GDM1 (cell line): ENCODE results near the gene ZMAT5.

Experiments used
- DNase-seq: peaks from one replicate; lab custom pipeline; 2025; lab: John Stamatoyannopoulos, UW

Gene ZMAT5

DNA sequence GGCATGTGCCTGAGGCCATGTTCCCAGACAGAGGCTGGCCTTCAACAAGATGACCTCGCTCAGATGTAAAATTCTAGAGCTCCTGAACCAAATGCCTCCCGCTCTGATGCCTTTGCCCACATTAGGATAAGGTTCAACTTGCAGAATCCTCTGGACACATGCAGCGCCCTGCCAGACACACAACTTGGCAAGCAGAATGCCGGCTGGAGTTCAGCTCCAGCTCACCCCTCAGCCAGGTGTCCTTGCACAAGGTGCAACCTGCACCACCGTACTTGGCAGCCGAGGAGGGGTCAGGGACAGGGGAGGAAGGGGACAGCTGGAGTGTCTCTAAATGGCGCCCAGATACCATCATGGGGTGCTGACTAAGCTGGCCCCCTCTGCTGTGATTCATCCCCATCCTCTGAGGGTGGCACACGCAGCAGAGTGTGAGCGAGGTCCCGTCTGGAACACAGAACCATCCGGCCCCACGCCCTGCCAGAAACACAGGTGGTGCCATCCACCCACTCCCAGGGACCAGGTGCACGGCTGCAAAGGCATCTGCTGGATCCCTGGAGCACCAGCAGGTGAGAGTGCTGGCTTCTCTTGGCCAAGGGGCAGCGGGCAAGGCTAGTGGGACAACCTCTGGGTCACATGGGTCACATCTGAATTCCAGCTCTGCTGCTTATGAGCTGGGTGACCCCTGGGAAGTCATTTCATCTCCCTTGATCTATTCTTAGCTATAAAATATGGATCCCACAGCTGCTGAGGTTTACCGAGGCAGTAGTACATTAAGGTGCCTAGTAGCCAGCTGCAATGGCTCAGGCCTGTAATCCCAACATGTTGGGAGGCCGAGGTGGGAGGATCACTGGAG is 12.8 kb downstream of the ZMAT5 start:
- DNase-seq, result no peak

GRCh38 chr22:29751669-29752068 is 15.1 kb downstream of the ZMAT5 start:
- no peak for DNase-seq

DNA sequence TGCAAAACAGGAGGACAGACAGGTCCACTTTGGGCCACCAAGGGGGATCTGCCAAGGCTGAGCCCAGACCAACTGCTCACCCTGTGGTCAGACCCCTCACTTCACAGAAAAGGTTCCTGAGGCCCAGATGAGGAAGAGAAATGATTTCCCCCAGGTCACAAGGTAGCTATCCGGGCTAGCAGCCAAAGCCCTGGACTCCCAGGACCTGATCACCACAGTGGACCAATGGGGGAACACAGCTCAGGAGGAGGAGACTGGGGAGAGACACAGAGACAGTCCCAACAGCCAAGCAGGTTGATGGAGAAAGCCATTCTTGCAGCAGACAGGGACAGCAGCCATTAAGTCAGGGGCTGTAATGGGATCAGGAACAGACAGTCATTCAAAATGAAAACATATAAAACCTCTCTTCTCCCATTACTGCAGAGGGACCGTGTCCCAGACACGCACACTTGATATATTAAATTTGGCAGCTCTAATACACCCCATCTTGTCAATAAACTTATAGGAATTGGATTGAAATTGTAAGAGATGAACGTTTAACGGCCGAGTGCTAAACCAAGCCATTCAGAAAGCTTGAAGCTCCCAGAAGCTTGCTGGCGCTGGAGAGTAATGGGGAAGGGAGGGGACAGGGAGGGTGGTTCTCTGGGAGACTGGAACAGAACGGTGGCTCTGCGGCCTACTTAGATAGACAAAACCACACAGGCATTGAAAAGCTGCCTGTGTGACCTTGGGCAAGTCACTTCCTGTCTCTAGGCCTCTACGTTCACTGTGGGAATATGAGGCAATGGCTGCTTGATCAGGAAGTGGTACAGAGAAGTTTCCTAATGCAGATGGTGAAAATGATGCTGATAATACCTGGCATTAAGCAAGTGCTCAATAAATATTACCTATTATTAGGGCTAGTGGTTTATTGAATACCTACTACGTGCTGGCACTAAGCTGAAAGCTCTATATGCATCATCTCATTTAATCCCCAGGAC is 16.0 kb downstream of the ZMAT5 start:
- DNase-seq, result peak; percentile 28

GRCh38 chr22:29750029-29750428 is 16.8 kb downstream of the ZMAT5 start:
- no peak for DNase-seq

- no peak for DNase-seq
These were observed 18.4 kb downstream of the ZMAT5 start for GRCh38 chr22:29748248-29748893.

DNA sequence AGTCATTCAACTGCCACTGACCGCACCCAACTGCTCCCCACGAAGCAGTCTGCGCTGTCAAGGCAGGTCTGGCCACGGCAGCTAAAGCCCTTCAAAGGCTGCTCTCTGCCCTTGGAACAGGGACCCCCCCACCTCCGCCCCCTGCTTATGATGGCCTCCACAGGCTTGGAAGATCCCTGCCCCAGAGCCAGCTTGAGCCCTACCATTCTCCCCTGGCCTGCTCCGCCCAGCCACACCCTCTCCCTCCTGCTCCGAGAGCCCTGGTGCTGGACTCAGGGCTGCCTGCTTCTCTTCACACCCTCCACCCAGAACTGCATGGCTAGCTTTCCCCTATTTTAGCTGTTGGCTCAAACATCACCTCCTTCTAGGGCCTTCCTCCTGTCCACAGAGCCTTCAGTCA is 19.0 kb downstream of the ZMAT5 start:
- no peak for DNase-seq

DNA sequence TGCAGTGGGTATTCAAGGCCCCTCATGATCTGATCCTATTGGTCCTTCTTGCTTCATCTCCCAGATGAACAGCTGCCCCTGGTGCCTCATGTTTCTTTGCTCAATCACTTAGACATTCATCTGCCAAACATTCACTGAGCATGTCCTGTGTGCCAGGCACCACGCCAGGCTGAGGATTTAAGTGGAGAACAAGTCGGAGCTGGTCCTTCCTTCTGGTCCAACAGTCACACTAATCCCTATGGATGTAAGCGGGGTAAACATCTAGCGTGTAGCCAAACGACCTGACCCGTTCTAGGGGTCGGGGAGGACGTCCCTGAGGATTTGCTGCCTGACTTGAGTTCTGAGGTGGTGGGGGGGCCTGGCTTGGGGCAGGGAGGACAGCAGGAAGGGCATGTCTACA is 21.9 kb downstream of the ZMAT5 start:
- DNase-seq, result no peak

- no peak for DNase-seq
These were observed 24.5 kb downstream of the ZMAT5 start for GRCh38 chr22:29742326-29742725.

DNA sequence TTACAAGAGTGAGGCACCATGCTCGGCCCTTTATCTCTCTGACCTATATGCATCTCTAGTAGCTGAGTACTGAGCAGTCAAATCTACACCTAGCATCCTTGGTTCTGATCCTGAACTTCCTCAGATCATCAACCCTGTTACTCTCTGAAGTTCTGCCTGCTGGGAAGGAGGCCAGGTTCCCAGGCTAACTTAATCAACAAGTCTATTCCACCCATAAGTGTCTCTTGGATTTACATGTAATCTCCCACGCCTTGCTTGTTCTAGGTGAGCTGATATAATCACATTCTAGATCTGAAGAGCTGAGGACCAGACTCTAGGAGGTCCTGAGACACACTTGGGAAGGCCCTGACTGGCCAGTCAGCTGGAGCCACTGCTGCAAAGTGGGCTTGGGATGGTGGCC is 24.9 kb downstream of the ZMAT5 start:
- DNase-seq, result no peak

DNA sequence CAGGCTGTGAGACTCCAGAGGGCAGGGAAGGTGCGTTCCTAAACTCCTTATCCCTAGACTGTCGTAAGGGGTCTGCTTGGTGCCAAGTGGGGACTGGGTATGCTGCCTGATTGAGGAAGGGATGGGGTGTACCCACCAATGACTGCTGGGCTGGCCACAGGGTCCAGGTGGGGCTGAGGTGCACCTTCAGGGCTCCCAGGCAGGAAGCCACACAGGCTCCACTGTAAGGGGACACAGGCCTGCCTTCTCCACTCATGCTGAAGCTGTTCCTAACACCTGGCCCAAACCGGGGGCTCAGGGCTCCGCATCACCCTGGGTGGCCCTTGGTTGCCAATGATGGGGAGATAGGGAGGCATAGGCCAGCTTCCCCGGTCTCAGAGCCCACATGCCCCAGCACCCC is 26.6 kb downstream of the ZMAT5 start:
- no peak for DNase-seq

DNA sequence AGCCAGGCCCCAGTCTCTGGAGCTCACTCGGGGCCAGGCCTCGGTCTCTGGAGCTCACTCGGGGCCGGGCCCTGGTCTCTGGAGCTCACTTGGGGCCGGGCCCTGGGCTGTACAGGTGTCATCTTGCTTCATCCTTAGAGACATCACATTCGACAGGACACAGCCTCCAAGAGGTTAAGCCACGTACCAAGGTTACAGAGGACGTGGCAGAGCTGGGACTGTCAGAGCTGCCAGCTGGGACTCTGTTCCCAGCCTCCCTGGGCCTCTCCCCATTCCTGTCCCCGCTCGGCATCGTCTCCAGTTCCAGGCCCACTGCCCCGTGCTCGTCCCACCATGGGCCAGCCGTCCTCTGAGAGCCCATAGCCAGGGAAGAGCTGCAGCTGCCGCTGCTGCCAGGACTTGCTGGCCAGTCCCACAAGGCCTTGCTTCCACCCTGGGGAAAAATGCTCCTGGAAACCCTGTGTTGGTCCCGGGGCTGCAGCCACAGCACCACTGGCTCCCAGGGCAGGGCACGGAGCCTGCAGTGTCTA is 27.4 kb downstream of the ZMAT5 start:
- DNase-seq, result no peak

DNA sequence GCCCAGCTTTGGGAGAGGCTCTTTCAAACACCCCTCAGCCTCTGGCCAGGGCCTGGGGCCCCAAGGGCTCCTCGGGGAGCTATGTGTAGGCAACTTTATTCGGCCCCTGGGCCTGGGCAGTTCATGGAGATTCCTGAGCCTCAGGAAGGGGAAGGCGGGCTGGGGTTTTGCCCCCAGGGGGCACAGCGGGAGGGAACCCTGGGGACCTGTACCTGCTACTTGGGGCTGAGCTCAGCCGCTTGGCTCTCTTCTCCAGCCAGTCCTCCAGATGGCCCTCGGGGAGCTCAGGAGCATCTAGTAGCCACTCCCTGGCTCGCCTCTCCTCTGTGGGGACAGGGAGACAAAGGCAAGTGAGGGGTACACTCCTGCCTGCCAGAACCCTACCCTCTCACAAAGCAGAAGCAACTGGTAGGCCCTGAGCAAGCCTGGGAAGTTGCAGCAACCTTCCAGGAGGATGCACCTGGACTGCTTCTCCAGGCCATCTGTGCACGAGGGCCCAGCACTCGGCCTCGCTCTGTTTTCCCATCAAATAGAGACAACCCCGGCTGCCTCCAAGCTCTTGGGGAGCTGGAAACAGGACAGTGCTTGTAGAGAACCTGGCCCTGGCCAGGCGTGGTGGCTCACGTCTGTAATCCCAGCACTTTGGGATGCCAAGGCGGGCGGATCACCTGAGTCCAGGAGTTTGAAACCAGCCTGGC is 28.5 kb downstream of the ZMAT5 start:
- no peak for DNase-seq

- DNase-seq, result no peak
These were observed 29.3 kb downstream of the ZMAT5 start for GRCh38 chr22:29737251-29738117.

- no peak for DNase-seq
These were observed 31.4 kb downstream of the ZMAT5 start for GRCh38 chr22:29735416-29735815.

DNA sequence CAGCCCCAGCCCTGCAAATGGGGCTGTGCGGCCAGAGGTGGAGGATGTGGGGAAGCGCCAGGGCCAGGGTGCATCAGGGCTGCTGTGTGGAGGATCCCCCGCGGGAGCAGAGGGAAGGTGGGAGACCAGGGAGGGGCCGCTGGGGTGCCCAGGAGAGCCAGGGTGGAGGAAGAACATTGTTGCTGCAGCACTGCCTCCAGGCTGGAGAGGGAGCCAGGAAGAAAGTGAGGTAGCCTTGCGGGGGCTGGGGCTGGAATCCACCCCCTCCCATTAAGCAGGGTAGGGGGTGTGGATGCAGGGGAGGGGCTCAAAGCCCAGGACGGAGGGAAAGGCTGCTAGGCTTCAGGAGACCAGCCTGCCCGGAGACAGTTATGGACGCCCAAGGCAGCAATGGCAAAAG is 32.0 kb downstream of the ZMAT5 start:
- DNase-seq, result no peak

DNA sequence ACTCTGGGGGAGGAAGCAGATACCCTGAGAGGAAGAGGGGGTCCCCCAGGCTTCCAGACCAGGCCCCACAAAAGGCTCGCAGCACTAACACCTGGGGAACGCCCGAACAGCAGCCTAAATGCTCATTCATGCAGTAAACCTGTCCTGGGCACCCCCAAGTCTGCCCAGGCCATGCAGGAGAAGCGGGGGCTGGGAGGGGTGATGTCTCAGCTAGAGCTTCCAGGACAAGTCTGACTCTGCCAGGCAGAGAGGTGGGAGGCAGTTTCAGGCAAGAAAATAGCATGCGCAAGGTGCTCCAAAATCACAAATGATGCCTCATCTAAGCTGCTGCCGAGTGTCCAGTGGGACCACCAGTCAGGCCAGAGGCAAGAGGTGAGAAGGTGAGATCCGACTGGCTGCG is 32.4 kb downstream of the ZMAT5 start:
- no peak for DNase-seq

GRCh38 chr22:29733362-29734201 is 33.2 kb downstream of the ZMAT5 start:
- no peak for DNase-seq

DNA sequence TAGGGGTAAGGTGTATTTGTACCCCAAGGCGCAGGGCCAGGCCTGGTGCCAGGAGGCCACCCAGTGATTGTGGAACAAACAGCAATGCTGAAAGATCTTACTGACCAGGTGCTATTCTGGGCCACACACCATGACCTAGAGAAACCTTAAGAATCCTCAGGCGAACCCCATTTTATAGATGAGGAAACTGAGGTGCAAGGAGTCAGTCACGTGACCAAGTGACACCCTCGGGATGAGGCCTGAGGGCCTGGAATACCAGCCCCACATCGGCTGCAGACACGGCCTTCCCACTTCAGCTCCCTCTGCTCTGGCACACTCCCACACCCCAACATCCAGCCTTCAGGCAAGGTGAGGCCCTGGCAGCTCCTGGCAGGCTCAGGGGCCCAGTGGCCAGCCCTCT is 33.9 kb downstream of the ZMAT5 start:
- DNase-seq, result no peak

GRCh38 chr22:29731058-29731850 is 35.6 kb downstream of the ZMAT5 start:
- no peak for DNase-seq
